ENCODE data around the gene ETV7.
"Not testable (repeated sequence)": the region's sequence is repeated elsewhere in the genome, so short reads cannot be mapped to it uniquely, and the experiment has no call there.

Gene ETV7

GRCh38 chr6:36383606-36384005 lies 3.9 kb downstream of the ETV7 start:
- peak; percentile 20 to 30 for DNase-seq

- no peak for DNase-seq
Measured at GRCh38 chr6:36382976-36383375, 4.5 kb downstream of the ETV7 start.

GRCh38 chr6:36381502-36382389 lies 5.7 kb downstream of the ETV7 start:
- DNase-seq: peak in 1 of 2 experiments; percentile 22

DNA sequence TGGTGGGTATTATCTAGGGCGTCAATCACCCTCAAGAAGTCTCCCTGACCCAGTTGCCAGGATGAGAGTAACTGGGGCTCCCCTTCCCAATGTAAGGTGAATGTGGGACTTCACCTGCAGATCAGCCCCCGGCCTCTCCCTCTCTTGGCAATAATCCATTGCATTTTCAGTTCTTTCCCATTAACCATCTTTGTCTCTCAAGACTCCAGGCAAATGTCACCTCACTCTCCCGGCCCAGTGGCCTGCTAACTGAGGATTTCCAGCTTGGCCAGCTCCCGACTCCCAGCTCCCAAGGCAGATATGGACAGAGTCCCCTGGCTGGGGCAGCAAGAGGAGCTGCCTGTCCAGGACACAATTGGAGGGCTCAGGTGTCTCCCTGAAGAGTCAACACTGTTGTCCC lies 7.3 kb downstream of the ETV7 start:
- DNase-seq: no peak

GRCh38 chr6:36378936-36379335 lies 8.5 kb downstream of the ETV7 start:
- DNase-seq: no peak

DNA sequence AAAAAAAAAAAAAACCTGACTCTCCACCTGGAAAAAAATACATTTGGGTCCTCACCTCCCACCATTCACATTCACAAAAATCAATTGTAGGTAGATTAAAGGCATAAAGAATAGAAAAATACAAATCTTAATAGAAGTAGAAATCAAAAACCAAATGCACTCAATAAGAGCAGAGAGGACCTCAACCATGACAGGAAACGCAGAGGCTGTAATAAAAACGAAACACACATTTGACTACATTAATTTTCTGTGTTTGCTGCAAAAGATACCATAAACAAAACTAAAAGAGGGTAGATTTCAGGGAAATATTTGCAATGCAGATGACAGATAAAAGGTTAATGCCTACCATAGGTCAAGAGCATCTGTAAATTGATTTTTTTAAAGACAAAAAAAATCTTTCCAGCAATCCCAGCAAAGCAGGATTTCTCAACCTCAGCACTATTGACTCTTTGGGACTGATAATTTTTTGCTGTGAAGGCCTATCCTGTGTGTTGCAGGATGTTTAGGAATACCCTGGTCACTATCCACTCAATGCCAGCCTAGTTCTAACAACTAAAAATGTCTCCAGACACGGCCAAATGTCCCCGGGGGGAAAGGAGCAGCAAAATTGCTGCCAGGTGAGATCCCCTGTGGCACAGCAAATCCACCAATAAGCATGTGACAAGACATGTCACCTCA lies 9.1 kb downstream of the ETV7 start:
- DNase-seq: no peak

DNA sequence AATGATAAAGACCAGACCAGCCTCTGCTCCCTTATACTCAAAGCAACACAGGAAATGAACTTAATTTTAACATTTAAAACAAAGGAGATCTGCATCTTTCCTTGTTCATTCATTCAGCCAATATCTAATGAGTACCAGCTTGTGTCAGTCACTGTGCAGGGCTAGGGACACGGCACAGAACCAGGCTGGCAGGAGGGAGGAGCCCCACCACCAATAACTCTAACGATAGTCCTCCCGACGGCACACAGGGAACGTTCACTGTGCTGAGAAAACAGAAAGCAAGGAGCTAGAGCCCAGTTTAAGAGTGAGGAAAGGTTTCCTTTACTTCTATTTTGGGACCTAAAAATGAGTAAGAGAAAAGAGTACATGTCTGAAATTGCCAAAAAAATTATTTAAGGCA lies 9.9 kb downstream of the ETV7 start:
- no peak for DNase-seq

DNA sequence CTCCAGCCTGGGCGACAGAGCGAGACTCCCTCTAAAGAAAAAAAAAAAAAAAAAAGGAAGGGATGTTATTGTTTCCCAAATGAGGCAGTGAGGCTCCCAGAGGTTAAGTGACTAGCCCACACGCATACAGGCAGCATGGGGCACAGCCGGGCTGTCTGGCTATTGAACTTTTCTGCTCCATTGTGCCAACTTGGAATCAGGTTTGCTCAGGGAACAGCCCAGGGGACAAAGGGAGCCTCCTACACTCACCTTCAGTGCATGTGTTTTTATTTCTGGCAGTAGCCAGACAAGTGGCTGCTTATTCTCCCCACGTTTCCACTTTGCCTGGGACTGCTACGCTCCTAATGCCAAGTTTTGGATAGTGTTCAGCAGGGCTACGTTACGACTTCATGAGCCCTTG lies 10.7 kb downstream of the ETV7 start:
- no peak for DNase-seq

DNA sequence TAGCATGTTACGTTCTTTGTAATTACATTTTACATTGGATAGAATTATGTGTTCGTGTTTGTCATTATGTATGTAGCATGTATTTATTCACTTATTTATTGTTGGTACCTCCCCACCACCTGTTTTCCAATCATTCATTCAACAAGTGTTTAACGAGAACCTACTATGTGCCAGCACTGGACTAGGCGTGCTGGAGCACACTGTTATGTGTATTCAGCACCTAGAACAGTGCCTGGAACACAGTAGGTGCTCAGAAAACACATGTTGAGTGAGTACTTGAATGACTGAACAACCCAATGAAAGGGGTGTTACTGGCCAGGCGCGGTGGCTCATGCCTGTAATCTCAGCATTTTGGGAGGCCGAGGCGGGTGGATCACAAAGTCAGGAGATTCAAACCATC lies 11.3 kb downstream of the ETV7 start:
- DNase-seq: no peak

- DNase-seq: no peak
Measured at GRCh38 chr6:36375644-36376155, 11.8 kb downstream of the ETV7 start.

- no peak for DNase-seq
Measured at GRCh38 chr6:36374972-36375371, 12.5 kb downstream of the ETV7 start.

GRCh38 chr6:36374194-36374593 lies 13.3 kb downstream of the ETV7 start:
- DNase-seq: no peak

DNA sequence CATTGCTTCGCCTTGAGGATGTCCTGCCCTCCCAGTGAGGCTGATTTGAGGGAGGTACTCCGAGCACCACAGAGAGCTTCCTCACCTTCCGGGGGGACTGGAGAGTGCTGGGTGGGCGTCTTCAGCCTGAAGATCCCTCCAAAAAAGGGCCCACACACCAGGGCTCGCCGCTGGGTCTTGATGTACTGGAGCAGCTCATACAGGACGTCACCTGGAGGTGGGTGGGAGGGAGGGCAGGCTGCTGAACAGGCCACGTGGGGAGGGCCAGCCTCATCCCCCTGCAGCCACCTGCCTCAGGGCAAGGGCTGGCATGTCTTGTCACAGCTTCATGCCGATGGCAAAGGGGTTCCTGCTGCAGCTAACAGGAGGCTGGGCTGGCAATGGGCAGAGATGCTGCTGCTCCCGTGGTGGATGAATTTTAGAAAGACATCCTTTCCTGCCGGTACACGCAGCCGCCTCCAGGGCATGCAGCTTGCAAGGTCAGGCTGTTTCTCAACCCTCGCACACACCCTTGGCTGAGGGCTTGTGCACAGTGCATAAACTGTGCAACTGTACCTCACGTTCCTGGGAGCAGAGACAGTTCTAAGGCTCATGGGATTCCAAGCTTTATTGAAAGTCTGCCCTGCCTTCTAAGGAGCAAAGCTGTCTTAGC lies 14.0 kb downstream of the ETV7 start:
- DNase-seq: no peak

GRCh38 chr6:36372088-36372487 lies 15.4 kb downstream of the ETV7 start:
- no peak for DNase-seq

GRCh38 chr6:36371211-36371610 lies 16.3 kb downstream of the ETV7 start:
- DNase-seq: no peak

GRCh38 chr6:36370638-36371037 lies 16.8 kb downstream of the ETV7 start:
- DNase-seq: no peak

- DNase-seq: no peak
Measured at GRCh38 chr6:36368921-36369865, 18.3 kb downstream of the ETV7 start.

DNA sequence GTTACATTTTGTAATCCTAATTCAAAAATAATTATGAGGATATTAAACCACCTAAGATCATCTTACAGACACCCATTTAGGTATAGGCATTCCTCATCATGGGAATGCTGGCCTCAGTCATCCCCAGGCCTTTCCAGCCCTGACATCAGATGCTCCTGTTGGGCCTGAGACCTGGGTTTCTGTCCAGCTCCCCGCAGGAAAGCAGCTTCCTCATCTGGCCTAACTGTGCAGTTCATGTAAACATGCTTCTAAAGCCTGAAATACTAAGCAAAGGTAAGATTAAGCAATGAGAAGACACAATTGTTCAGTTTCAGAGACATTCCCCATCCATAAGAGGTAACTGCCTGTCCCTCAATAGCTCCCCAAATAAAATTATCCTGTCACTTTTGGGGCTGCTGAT lies 19.0 kb downstream of the ETV7 start:
- DNase-seq: no peak

- no peak for DNase-seq
Measured at GRCh38 chr6:36367743-36368142, 19.7 kb downstream of the ETV7 start.

GRCh38 chr6:36364669-36365479 lies 22.6 kb downstream of the ETV7 start:
- DNase-seq: peak; percentile 15 to 28

GRCh38 chr6:36364061-36364635 lies 23.3 kb downstream of the ETV7 start:
- DNase-seq: not testable (repeated sequence)

Data from activated CD4-positive, alpha-beta T cell treated with anti-CD3 and anti-CD28 coated beads, Interleukin-2, amount 50 U/mL, for 48 hours (primary cell).